Right lobe of liver (tissue), 4 donors: ENCODE data around the gene BANP.

Experiments
- POLR2A ChIP-seq: fragments of 450-650 bp; IDR thresholded peaks from one replicate; pipeline ENCODE4 v1.6.1; 2017; ENCODE audit warnings: antibody characterized with exemption, mild to moderate bottlenecking
- TF ChIP-seq, protein P1 (sequence below), 4 donors: fragments of 200-600 bp in 3 of 4; fragments of 450-650 bp in 1 of 4; IDR thresholded peaks; one replicate each; pipeline versions ENCODE4 v1.5.1 to v1.8.0; 2016 to 2022; ENCODE audit warnings: antibody characterized with exemption in 4 of 4, mild to moderate bottlenecking in 2 of 4
- donor health status: DM: no; HTN: no; CAD: no.
- donor health status: DM: no; HTN: no; CAD: no.
- donor health status: DM: no; HTN: yes; CAD: no.

DNA sequence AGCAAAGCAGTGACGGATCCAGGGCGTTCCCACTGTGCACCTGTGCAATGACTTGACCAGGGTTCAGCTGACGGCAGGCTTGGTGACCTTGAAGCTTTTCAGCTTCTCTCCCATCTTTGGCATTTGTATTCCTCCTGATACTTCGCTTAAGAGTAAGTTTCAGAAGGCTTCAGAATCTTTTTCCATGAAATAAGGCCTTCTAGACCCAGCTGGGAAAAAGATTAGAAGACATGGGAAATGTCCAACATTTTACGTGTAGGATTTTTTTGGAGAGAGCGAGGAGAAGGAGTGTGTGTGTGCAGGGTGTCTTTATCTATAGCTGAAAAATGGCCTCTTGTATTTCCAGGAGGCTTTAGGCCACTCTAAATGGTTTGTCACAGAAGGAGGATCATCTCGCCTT, 104.1 kb downstream of the BANP start:
- TF ChIP-seq, protein P1, sequence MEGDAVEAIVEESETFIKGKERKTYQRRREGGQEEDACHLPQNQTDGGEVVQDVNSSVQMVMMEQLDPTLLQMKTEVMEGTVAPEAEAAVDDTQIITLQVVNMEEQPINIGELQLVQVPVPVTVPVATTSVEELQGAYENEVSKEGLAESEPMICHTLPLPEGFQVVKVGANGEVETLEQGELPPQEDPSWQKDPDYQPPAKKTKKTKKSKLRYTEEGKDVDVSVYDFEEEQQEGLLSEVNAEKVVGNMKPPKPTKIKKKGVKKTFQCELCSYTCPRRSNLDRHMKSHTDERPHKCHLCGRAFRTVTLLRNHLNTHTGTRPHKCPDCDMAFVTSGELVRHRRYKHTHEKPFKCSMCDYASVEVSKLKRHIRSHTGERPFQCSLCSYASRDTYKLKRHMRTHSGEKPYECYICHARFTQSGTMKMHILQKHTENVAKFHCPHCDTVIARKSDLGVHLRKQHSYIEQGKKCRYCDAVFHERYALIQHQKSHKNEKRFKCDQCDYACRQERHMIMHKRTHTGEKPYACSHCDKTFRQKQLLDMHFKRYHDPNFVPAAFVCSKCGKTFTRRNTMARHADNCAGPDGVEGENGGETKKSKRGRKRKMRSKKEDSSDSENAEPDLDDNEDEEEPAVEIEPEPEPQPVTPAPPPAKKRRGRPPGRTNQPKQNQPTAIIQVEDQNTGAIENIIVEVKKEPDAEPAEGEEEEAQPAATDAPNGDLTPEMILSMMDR (IDR thresholded peaks at IDR 0.05) = no peak
- TF ChIP-seq POLR2A = no peak
